Gastroesophageal sphincter (tissue), 4 donors: ENCODE measurements around the gene PHEX. TPM values are rescaled to one million over a fixed set of nuclear protein-coding genes. Genes with fewer than 3 reads are reported as not detected.

ENCODE experiments used
- ATAC-seq: fragments of 150-250 bp; one replicate; pipeline ENCODE4 v1.9.1; 2016; ENCODE audit warnings: mild to moderate bottlenecking, moderate library complexity
- H3K27ac ChIP-seq, 4 donors: fragments of 200-600 bp; sonication (generic) in 3 of 4; 1 replicate in 3 of 4; 2 replicates in 1 of 4; pipeline ENCODE4 v1.5.1; 2016 to 2019
- H3K27me3 ChIP-seq: fragments of 200-600 bp; sonication (generic); one replicate; pipeline ENCODE4 v1.5.1; 2019
- H3K36me3 ChIP-seq, 2 donors: fragments of 200-600 bp; sonication (generic); one replicate each; pipeline ENCODE4 v1.5.1; 2019; ENCODE audit warnings: control low read depth in 1 of 2
- H3K4me1 ChIP-seq, 3 donors: fragments of 200-600 bp; sonication (generic); 1 replicate in 2 of 3; 2 replicates in 1 of 3; pipeline ENCODE4 v1.5.1; 2016 to 2019; ENCODE audit warnings: control low read depth in 2 of 3
- H3K4me3 ChIP-seq, 2 donors: fragments of 200-600 bp; sonication (generic); one replicate each; pipeline ENCODE4 v1.5.1; 2019; ENCODE audit warnings: mild to moderate bottlenecking in 1 of 2, moderate library complexity in 1 of 2
- H3K9me3 ChIP-seq, 3 donors: fragments of 200-600 bp; sonication (generic); one replicate each; pipeline ENCODE4 v1.5.1; 2017 to 2019; ENCODE audit warnings: control low read depth in 2 of 3
- EP300 ChIP-seq: sonication (generic); formaldehyde crosslinking; IDR thresholded peaks from one replicate; pipeline ENCODE4 v1.6.1; 2017; ENCODE audit warnings: antibody characterized with exemption, mild to moderate bottlenecking
- POLR2A ChIP-seq, 2 donors: fragments of 450-650 bp; IDR thresholded peaks; one replicate each; pipeline ENCODE4 v1.6.1; 2017; ENCODE audit warnings: antibody characterized with exemption in 2 of 2, mild to moderate bottlenecking in 2 of 2, moderate library complexity in 1 of 2
- POLR2AphosphoS5 ChIP-seq: sonication (generic); formaldehyde crosslinking; IDR thresholded peaks from one replicate; pipeline ENCODE4 v1.6.1; 2017; ENCODE audit warnings: antibody characterized with exemption
- WGBS, 2 donors: methylation state at CpG; one replicate each; pipeline ENCODE4 v1.1.5; 2018; ENCODE audit warnings: low coverage in 1 of 2; 5-methylcytosine and 5-hydroxymethylcytosine counted together
- total RNA-seq, 4 donors: library from RNA; depleted of rRNA; stranded (reverse); fragments of >200 nt; gene quantifications; one replicate each; pipeline ENCODE4 v1.1.0, GENCODE V29; 2016
- TF ChIP-seq, protein P1 (sequence below), 4 experiments: fragments of 200-600 bp in 2 of 4; fragments of 450-650 bp in 2 of 4; sonication (generic) in 1 of 4; IDR thresholded peaks; one replicate each; pipeline ENCODE4 v1.5.1; 2017 to 2019; ENCODE audit warnings: antibody characterized with exemption in 4 of 4, mild to moderate bottlenecking in 2 of 4, moderate library complexity in 2 of 4

PHEX gene
- total RNA-seq: 1 to 10 TPM in 1 of 4 donors, under 1 TPM in 3; 0.40 to 1.1 (median 0.67) TPM

DNA sequence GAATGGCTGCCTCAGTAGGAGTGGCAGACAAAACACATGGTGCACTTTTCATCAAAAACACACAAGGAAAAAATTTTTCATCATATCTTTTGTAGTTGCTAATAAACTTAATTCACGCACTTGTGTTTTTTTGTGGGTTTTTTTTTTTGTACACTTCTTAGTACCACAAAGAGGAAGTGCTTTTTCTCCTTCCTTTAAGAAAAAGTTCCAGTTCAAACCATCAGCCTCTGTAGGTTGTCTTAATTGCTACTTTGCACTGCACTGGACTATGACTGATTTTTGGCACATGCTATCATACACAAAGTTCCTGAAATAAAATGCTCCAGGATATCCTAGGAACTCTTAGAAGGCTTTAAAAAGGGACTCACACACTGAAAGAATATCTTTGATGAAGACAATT is at the start of gene PHEX:
Gene PHEX (plus strand): TSS at position 242 of the 400 bp plus-strand sequence. CDS start 681 bp downstream, outside the sequence.
- Histone ChIP-seq H3K4me3 (no peak within 1 kb of the TSS), H3K4me1 (no peaks in the 10 kb centered on the region), H3K27me3 (no peaks in the 10 kb centered on the region), H3K27ac (no peak within 1 kb of the TSS), H3K9me3 (no peaks in the 10 kb centered on the region), H3K36me3 (no peaks in the 10 kb centered on the region)
- no peak for ATAC-seq
- 29 to 50% methylated on average over 1 of the region's 1 CpG for WGBS, 2 donors
- no peak for TF ChIP-seq EP300
- TF ChIP-seq, protein P1, sequence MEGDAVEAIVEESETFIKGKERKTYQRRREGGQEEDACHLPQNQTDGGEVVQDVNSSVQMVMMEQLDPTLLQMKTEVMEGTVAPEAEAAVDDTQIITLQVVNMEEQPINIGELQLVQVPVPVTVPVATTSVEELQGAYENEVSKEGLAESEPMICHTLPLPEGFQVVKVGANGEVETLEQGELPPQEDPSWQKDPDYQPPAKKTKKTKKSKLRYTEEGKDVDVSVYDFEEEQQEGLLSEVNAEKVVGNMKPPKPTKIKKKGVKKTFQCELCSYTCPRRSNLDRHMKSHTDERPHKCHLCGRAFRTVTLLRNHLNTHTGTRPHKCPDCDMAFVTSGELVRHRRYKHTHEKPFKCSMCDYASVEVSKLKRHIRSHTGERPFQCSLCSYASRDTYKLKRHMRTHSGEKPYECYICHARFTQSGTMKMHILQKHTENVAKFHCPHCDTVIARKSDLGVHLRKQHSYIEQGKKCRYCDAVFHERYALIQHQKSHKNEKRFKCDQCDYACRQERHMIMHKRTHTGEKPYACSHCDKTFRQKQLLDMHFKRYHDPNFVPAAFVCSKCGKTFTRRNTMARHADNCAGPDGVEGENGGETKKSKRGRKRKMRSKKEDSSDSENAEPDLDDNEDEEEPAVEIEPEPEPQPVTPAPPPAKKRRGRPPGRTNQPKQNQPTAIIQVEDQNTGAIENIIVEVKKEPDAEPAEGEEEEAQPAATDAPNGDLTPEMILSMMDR (IDR thresholded peaks at IDR 0.05): no peak
- TF ChIP-seq POLR2A (IDR thresholded peaks at IDR 0.05): no peak
- no peak for TF ChIP-seq POLR2AphosphoS5

DNA sequence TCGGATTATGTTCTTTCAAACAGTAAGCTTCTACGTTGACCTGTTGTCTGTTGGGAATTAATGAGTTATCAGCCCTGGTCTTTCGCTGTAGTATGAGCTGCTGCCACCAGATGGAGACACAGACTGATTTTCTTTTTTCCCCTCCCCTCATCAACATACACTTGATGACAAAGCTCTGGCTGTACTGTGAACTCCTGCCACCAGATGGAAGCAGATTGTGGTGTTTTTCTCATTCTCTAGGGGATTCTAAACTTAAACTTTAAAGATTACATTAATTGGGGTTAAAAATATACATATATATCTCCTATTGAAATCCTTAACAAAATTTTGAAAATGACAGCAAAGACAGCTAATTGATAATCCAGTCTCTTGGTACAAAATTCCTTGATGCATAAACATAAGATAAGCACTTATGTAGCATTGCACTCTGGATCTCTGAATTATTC is 46.8 kb upstream of the PHEX start:
- whole genome bisulfite sequencing, 2 donors: 7 to 8% methylated on average over 3 of the region's 3 CpGs
- Histone ChIP-seq H3K36me3 (peaks cover 0 to 18% of the 10 kb centered on the region in 2 donors), H3K4me1 (peaks cover 0 to 9% (median 0%) of the 10 kb centered on the region in 3 donors), H3K9me3 (no peaks in the 10 kb centered on the region), H3K27me3 (no peaks in the 10 kb centered on the region), H3K4me3 (no peak overlapping the region), H3K27ac (no peak overlapping the region)
- peak; percentile 89 for ATAC-seq
- TF ChIP-seq POLR2A (IDR thresholded peaks at IDR 0.05) (no peak), EP300 (no peak), POLR2AphosphoS5 (no peak)
- TF ChIP-seq, protein P1 (IDR thresholded peaks at IDR 0.05): peak; percentile 66 to 89 (median 87)

DNA sequence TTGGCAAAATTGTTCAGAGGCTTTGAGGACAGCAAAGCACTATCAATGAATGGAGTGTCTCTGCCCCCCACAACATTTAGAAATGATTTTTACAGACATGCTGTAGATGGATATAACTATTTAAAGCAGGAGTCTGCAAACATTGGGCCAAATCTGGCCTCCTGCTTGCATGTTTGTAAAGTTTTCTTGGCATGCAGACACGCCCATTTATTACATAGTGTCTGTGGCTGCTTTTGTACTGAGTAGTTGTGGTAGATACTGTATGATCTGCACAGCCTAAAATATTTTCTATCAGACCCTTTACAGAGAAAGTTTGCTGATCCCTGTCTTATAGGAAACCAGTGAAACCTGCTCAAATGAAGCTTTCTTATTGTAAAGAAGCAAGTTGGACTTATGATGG is 45.5 kb upstream of the PHEX start:
- TF ChIP-seq, protein P1 (IDR thresholded peaks at IDR 0.05): no peak
- no peak for TF ChIP-seq POLR2A (IDR thresholded peaks at IDR 0.05)
- TF ChIP-seq EP300: no peak
- TF ChIP-seq POLR2AphosphoS5: no peak
- H3K4me1 ChIP-seq: peaks cover 0 to 9% (median 0%) of the 10 kb centered on the region in 3 donors
- no peak for ATAC-seq
- H3K27me3 ChIP-seq: no peaks in the 10 kb centered on the region
- no peak overlapping the region for H3K4me3 ChIP-seq
- 20 to 69% methylated on average over 1 of the region's 1 CpG for WGBS, 2 donors
- peaks cover 0 to 18% of the 10 kb centered on the region in 2 donors for H3K36me3 ChIP-seq
- no peaks in the 10 kb centered on the region for H3K9me3 ChIP-seq
- no peak overlapping the region for H3K27ac ChIP-seq

DNA sequence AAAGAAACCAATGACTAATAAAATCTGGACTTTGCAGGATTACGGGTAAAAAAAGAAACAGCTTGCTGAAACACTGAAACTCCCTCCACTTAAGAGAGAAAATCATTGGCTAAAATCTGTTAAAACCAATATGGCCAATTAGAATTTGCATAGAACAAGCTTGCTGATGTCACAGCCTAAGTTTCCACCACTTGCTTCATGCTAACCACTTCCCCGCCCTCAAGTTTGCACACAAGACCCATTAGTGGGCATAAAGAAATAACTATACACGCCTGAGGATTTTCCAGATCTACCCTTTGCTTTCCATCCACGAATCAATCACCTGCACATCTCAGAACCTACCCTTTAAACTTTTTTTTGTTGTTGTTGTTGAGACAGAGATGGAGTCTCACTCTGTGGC is 42.7 kb upstream of the PHEX start:
- TF ChIP-seq POLR2AphosphoS5 (no peak), POLR2A (IDR thresholded peaks at IDR 0.05) (no peak), EP300 (no peak)
- TF ChIP-seq, protein P1 (IDR thresholded peaks at IDR 0.05): no peak
- Histone ChIP-seq H3K27ac (no peak overlapping the region), H3K4me3 (no peak overlapping the region), H3K36me3 (peaks cover 0 to 32% of the 10 kb centered on the region in 2 donors), H3K4me1 (peaks cover 0 to 8% (median 0%) of the 10 kb centered on the region in 3 donors), H3K27me3 (no peaks in the 10 kb centered on the region), H3K9me3 (no peaks in the 10 kb centered on the region)
- no peak for ATAC-seq
- WGBS, 2 donors: 84 to 89% methylated on average over 4 of the region's 4 CpGs

DNA sequence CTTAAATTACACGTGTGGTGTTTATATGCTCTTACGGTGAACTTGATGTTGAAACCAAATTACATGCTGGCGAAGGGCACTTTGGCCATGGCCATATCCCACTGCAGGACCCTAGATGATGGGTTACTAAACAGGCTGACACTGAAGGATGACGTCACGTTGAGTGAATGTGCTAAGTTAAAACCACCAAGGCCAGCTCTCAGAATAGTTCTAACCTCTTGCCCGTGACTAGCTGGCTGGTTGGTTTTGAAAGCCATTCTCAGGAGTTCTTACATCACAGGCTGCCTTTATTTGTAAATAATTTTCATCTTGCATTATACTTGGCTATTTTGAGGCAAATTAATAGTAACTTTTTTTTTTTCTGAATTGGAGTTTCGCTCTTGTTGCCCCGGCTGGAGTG is 41.3 kb upstream of the PHEX start:
- 70 to 90% methylated on average over 2 to 8 of the region's 8 CpGs for WGBS, 2 donors
- no peak for ATAC-seq

More for the DNA sequence above, 41.3 kb upstream of the PHEX start:
- no peaks in the 10 kb centered on the region for H3K4me1 ChIP-seq
- no peaks in the 10 kb centered on the region for H3K27me3 ChIP-seq
- peaks cover 0 to 29% of the 10 kb centered on the region in 2 donors for H3K36me3 ChIP-seq
- H3K27ac ChIP-seq: no peak overlapping the region
- TF ChIP-seq EP300 (no peak), POLR2AphosphoS5 (no peak), POLR2A (IDR thresholded peaks at IDR 0.05) (no peak)
- TF ChIP-seq, protein P1 (IDR thresholded peaks at IDR 0.05): no peak
- H3K9me3 ChIP-seq: no peaks in the 10 kb centered on the region
- H3K4me3 ChIP-seq: no peak overlapping the region
